GM18498 (cell line): ENCODE data around the gene PGS1.

ENCODE experiments used
- ATAC-seq: cut with Tn5 transposase; IDR thresholded peaks from one replicate; pipeline ENCODE4 v1.9.1; 2021; ENCODE audit warnings: mild to moderate bottlenecking, moderate library complexity; ENCODE audit not compliant: unreplicated experiment

PGS1 gene

GRCh38 chr17:78384479-78385175 is 6.2 kb downstream of the PGS1 start:
- peak; percentile 16 for ATAC-seq

- no peak for ATAC-seq
These were observed 9.8 kb downstream of the PGS1 start for GRCh38 chr17:78387977-78388941.

- ATAC-seq, result no peak
These were observed 12.0 kb downstream of the PGS1 start for GRCh38 chr17:78390241-78391050.

GRCh38 chr17:78391051-78391431 is 12.6 kb downstream of the PGS1 start:
- ATAC-seq, result no peak

GRCh38 chr17:78391843-78392242 is 13.4 kb downstream of the PGS1 start:
- ATAC-seq, result no peak

GRCh38 chr17:78392295-78392694 is 13.8 kb downstream of the PGS1 start:
- no peak for ATAC-seq

GRCh38 chr17:78393575-78393974 is 15.1 kb downstream of the PGS1 start:
- ATAC-seq, result no peak

GRCh38 chr17:78394209-78394608 is 15.8 kb downstream of the PGS1 start:
- no peak for ATAC-seq

GRCh38 chr17:78395155-78395554 is 16.7 kb downstream of the PGS1 start:
- no peak for ATAC-seq

GRCh38 chr17:78396441-78397337 is 18.2 kb downstream of the PGS1 start:
- no peak for ATAC-seq

GRCh38 chr17:78397681-78398101 is 19.2 kb downstream of the PGS1 start:
- no peak for ATAC-seq

- no peak for ATAC-seq
These were observed 19.9 kb downstream of the PGS1 start for GRCh38 chr17:78398390-78398789.

GRCh38 chr17:78399028-78399692 is 20.7 kb downstream of the PGS1 start:
- no peak for ATAC-seq

- ATAC-seq, result no peak
These were observed 21.3 kb downstream of the PGS1 start for GRCh38 chr17:78399693-78400144.

GRCh38 chr17:78400581-78401240 is 22.3 kb downstream of the PGS1 start:
- ATAC-seq, result no peak

- ATAC-seq, result no peak
These were observed 22.8 kb downstream of the PGS1 start for GRCh38 chr17:78401246-78401645.

GRCh38 chr17:78401891-78402290 is 23.4 kb downstream of the PGS1 start:
- no peak for ATAC-seq

GRCh38 chr17:78403822-78404221 is 25.4 kb downstream of the PGS1 start:
- ATAC-seq, result no peak

GRCh38 chr17:78406396-78406795 is 27.9 kb downstream of the PGS1 start:
- ATAC-seq, result no peak
